K562 (cell line): ENCODE data around the gene B3GALNT2. TPM values are rescaled to one million over a fixed set of nuclear protein-coding genes. Genes with fewer than 3 reads are reported as not detected.

ENCODE experiments used
- DPF2 ChIP-seq: fragments of 450-650 bp; IDR thresholded peaks from 2 replicates; pipeline ENCODE4 v1.6.1; 2016
- EGR1 ChIP-seq: fragments of 450-650 bp; conservative IDR thresholded peaks from 2 replicates; pipeline ENCODE4 v1.6.1; 2017; ENCODE audit warnings: mild to moderate bottlenecking
- ETV6 ChIP-seq, 3 experiments: fragments of 150-350 bp in 1 of 3; sonication (generic) in 1 of 3; formaldehyde crosslinking in 1 of 3; IDR thresholded peaks; 2 replicates each; pipeline versions ENCODE4 v1.6.1 to v1.8.0; 2014 to 2022; ENCODE audit warnings: borderline replicate concordance in 2 of 3, low read depth in 2 of 3, antibody characterized with exemption in 1 of 3, low read length in 1 of 3, mild to moderate bottlenecking in 1 of 3, missing genetic modification reagents in 1 of 3
- GATAD2B ChIP-seq: fragments of 450-650 bp; IDR thresholded peaks from 2 replicates; pipeline ENCODE4 v1.6.1; 2017; ENCODE audit warnings: mild to moderate bottlenecking, borderline replicate concordance
- GMEB1 ChIP-seq: fragments of 250-450 bp; sonication (Bioruptor Pico); IDR thresholded peaks from 2 replicates; pipeline ENCODE4 v1.4.0; 2020; ENCODE audit warnings: mild to moderate bottlenecking
- KDM1A ChIP-seq, 2 experiments: fragments of 450-650 bp; IDR thresholded peaks; 2 replicates each; pipeline ENCODE4 v1.6.1; 2016; ENCODE audit warnings: mild to moderate bottlenecking in 2 of 2
- PHF8 ChIP-seq: fragments of 200-600 bp; sonication (generic); IDR thresholded peaks from 2 replicates; pipeline ENCODE4 v1.6.1; 2012; ENCODE audit warnings: mixed run types, mild to moderate bottlenecking, inconsistent platforms, low read length, moderate library complexity, borderline replicate concordance
- SMARCA4 ChIP-seq: fragments of 450-650 bp; IDR thresholded peaks from 2 replicates; pipeline ENCODE4 v1.6.1; 2016
- TARDBP ChIP-seq: fragments of 450-650 bp; IDR thresholded peaks from 2 replicates; pipeline ENCODE4 v1.6.1; 2016
- THRA ChIP-seq: fragments of 450-650 bp; IDR thresholded peaks from 2 replicates; pipeline ENCODE4 v1.6.1; 2017; ENCODE audit warnings: mild to moderate bottlenecking, moderate library complexity
- ZNF583 ChIP-seq: fragments of 250-450 bp; sonication (Bioruptor Pico); IDR thresholded peaks from 2 replicates; pipeline ENCODE4 v1.4.0; 2020
- ZNF764 ChIP-seq: fragments of 250-450 bp; sonication (Bioruptor Pico); IDR thresholded peaks from 2 replicates; pipeline ENCODE4 v1.4.0; 2020; ENCODE audit warnings: low read depth, mild to moderate bottlenecking, moderate library complexity
- polyA plus RNA-seq, 8 experiments: library from polyadenylated mRNA; depleted of rRNA in 4 of 8; stranded (reverse) in 5 of 8; unstranded in 3 of 8; fragments of >200 nt; fragmentation: Nextera tagmentation in 2 of 8; fragmentation: Illumina TruSeq in 1 of 8; extraction: Ambion mirVana in 2 of 8; extraction: Trizol in 1 of 8; gene quantifications; 2 replicates each; pipeline versions ENCODE4 v1.2.1 to v1.2.3, GENCODE V29; 2011 to 2014; ENCODE audit warnings: inconsistent platforms in 1 of 8, missing spikeins in 1 of 8
- total RNA-seq, 7 experiments: library from RNA; depleted of rRNA in 6 of 7; stranded (reverse); fragments of >200 nt in 6 of 7; fragmentation: Illumina TruSeq in 2 of 7; extraction: Trizol in 2 of 7; gene quantifications; 2 replicates each; pipeline versions ENCODE4 v1.2.1 to v1.2.3, GENCODE V29; 2011 to 2021; ENCODE audit warnings: low replicate concordance in 1 of 7
- TF ChIP-seq, protein P1 (sequence below): fragments of 250-450 bp; sonication (Bioruptor Pico); IDR thresholded peaks from 2 replicates; pipeline ENCODE4 v1.5.0; 2021

B3GALNT2 gene
- total and polyA plus RNA-seq, 9 of the 15 experiments (the other 6 are each of a cell fraction or from before 2014, with no cell fraction given), result 2.0 to 31.7 (median 22.9) TPM

DNA sequence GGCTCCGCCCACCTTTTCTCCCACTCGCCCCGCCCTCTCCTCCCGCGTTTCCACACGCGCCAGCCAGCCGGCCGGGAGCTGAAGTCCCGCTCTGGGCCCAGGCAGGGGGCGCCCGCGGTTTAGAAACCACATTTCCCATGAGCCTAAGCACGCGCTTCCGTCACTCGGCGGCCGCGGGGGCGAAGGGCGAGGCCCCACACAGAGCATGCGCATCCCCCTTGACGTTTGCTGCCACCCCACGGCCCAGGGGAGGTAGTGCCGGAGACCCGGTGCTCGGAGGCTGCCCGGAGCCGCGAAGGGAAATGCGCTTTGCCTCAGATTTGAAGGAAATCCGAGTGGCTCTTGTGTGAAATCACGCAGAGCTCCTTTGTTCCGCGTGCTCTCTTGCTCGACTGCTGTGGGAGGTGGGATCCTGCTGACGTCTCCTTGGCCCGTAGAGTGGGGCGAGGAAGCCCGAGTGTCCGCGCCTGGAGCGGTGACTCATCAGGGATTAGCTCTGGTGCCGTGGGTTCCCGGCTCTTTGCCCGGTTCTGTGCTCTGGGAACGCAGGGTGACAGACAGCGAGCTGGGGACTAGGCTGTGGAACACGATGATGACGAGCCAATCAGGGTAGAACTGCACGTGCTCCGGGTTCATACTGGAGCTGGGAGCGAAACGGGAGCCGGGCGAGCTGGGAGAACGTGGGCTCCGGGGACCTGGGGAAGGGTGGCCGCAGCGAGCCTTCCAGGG, 406 bp upstream of the B3GALNT2 start (continued):
- TF ChIP-seq GMEB1 (CRISPR knock-in tag), result peak; percentile 96
- peak; percentile 57; the same call in 1 of the 2 replicates for TF ChIP-seq GATAD2B
- peak; percentile 100 for TF ChIP-seq EGR1
- peak; percentile 93 for TF ChIP-seq DPF2
- TF ChIP-seq, protein P1, sequence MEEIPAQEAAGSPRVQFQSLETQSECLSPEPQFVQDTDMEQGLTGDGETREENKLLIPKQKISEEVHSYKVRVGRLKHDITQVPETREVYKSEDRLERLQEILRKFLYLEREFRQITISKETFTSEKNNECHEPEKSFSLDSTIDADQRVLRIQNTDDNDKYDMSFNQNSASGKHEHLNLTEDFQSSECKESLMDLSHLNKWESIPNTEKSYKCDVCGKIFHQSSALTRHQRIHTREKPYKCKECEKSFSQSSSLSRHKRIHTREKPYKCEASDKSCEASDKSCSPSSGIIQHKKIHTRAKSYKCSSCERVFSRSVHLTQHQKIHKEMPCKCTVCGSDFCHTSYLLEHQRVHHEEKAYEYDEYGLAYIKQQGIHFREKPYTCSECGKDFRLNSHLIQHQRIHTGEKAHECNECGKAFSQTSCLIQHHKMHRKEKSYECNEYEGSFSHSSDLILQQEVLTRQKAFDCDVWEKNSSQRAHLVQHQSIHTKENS (CRISPR knock-in tag), result no peak
- no peak for TF ChIP-seq ETV6 (IDR thresholded peaks at IDR 0.05; ENCODE audit: borderline replicate concordance in 1 of 2, low read depth in 2 of 2, low read length in 1 of 2)
- peak; percentile 95; the same call in 1 of the 2 replicates for TF ChIP-seq ETV6 (CRISPR knock-in tag; IDR thresholded peaks at IDR 0.05; ENCODE audit: borderline replicate concordance)
- peak; percentile 83 for TF ChIP-seq PHF8
- TF ChIP-seq THRA, result no peak
- TF ChIP-seq TARDBP, result peak; percentile 97; the same call in 1 of the 2 replicates
- peak; percentile 60 to 69; a peak in 3 of 4 replicates for TF ChIP-seq KDM1A (IDR thresholded peaks at IDR 0.05)
- TF ChIP-seq SMARCA4, result peak; percentile 90
- TF ChIP-seq ZNF583, result 0 out of 2 replicates have a peak, but pooled peaks have one; percentile 10
- TF ChIP-seq ZNF764 (CRISPR knock-in tag), result no peak
